HT-29 (cell line): ENCODE data around the gene MCM10. TPM values are rescaled to one million over a fixed set of nuclear protein-coding genes. Genes with fewer than 3 reads are reported as not detected.
A peak's percentile ranks its signal among the peaks of the same experiment; 100 is the strongest.

Source experiments
- DNase-seq: peaks from one replicate; pipeline ENCODE4 v3.0.0-alpha.2; 2015; ENCODE audit warnings: low spot score
- total RNA-seq: library from RNA; depleted of rRNA; stranded (reverse); fragments of >200 nt; shearing (Covaris generic); gene quantifications from 2 replicates; pipeline ENCODE4 v1.2.3, GENCODE V29; 2014

The MCM10 gene
- total RNA-seq, 1 experiment from 2014 or later: 20.1 TPM

GRCh38 chr10:13165177-13165576 is 3.8 kb downstream of the MCM10 start:
- DNase-seq: no peak

- DNase-seq: no peak
These were observed 6.2 kb downstream of the MCM10 start for GRCh38 chr10:13167568-13167967.

- DNase-seq: no peak
These were observed 7.4 kb downstream of the MCM10 start for GRCh38 chr10:13168781-13169180.

- no peak for DNase-seq
These were observed 12.3 kb downstream of the MCM10 start for GRCh38 chr10:13173616-13174015.

GRCh38 chr10:13180788-13181187 is 19.4 kb downstream of the MCM10 start:
- no peak for DNase-seq

- DNase-seq: no peak
These were observed 21.1 kb downstream of the MCM10 start for GRCh38 chr10:13182424-13182823.

GRCh38 chr10:13183625-13184024 is 22.3 kb downstream of the MCM10 start:
- DNase-seq: no peak

GRCh38 chr10:13184276-13184675 is 22.9 kb downstream of the MCM10 start:
- DNase-seq: no peak

- no peak for DNase-seq
These were observed 23.6 kb downstream of the MCM10 start for GRCh38 chr10:13184730-13185514.

GRCh38 chr10:13187135-13187534 is 25.8 kb downstream of the MCM10 start:
- no peak for DNase-seq

GRCh38 chr10:13188593-13188992 is 27.2 kb downstream of the MCM10 start:
- DNase-seq: no peak

GRCh38 chr10:13189961-13190360 is 28.6 kb downstream of the MCM10 start:
- DNase-seq: no peak

- DNase-seq: no peak
These were observed 29.5 kb downstream of the MCM10 start for GRCh38 chr10:13190816-13191215.

- no peak for DNase-seq
These were observed 30.0 kb downstream of the MCM10 start for GRCh38 chr10:13191362-13191761.

GRCh38 chr10:13193637-13194036 is 32.3 kb downstream of the MCM10 start:
- no peak for DNase-seq

- no peak for DNase-seq
These were observed 33.7 kb downstream of the MCM10 start for GRCh38 chr10:13195016-13195415.

GRCh38 chr10:13201132-13201531 is 39.8 kb downstream of the MCM10 start:
- DNase-seq: no peak

- DNase-seq: no peak
These were observed 44.7 kb downstream of the MCM10 start for GRCh38 chr10:13206091-13206490.

- DNase-seq: peak; percentile 39
These were observed 45.4 kb downstream of the MCM10 start for GRCh38 chr10:13206546-13207443.

GRCh38 chr10:13213163-13213562 is 51.8 kb downstream of the MCM10 start:
- DNase-seq: no peak

- DNase-seq: no peak
These were observed 57.5 kb downstream of the MCM10 start for GRCh38 chr10:13218878-13219277.
